ELR (cell line): Measurements from ENCODE around the gene PHIP.
"Not testable (repeated sequence)": the region's sequence is repeated elsewhere in the genome, so short reads cannot be mapped to it uniquely, and the experiment has no call there.

Experiments
- DNase-seq: peaks from one replicate; pipeline ENCODE4 v3.0.0-alpha.2; 2015; ENCODE audit warnings: low read depth

PHIP gene

GRCh38 chr6:79078075-79078969 lies at the start of gene PHIP:
Gene PHIP, minus strand, starts transcription at chr6:79078254. Its CDS starts 186 bp downstream, at chr6:79078068.
- peak; percentile 97 for DNase-seq

- peak; percentile 1 for DNase-seq
These were observed 49.6 kb upstream of the PHIP start for GRCh38 chr6:79127660-79128059.

- no peak for DNase-seq
These were observed 41.2 kb upstream of the PHIP start for GRCh38 chr6:79119217-79119616.

DNA sequence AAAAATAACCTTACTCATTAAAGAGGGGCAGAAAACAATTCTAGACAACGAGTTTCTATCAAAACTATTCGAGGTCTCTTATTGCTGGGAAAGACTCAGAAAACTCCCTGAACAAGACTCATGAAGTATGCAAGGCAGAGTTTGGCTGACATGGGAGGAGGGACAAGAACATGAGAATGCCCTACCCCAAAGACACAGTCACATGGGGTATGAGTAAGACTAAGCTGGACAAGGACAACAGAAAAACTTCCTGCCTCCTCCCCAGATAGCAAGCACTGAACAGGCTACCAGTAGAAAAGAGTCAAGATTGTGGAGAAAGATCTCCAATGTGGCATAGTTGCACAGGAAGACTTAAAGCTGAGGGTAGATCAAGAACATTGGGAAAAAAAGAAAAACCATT lies 39.7 kb upstream of the PHIP start:
- DNase-seq: peak; percentile 6

GRCh38 chr6:79115553-79116182 lies 37.6 kb upstream of the PHIP start:
- DNase-seq: no peak

DNA sequence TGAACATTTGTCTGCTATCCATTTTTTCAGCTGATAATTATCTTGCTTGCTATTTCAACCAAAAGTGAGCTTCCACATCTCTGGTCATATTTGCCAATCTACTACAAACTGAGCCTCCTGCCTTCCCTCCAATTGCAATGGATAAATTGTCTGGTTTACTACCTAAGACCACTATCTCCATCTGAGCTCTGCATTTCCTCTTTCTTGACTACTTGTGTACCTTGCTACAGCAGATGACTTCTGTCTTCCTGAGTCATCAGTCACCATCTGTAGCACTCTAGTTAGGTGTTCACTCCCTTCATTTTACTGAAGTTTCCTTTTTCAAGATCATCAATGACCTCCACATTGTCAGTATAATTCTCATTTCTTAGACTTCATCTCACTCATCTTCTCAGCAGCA lies 33.5 kb upstream of the PHIP start:
- no peak for DNase-seq

GRCh38 chr6:79101164-79101563 lies 23.1 kb upstream of the PHIP start:
- DNase-seq: no peak

DNA sequence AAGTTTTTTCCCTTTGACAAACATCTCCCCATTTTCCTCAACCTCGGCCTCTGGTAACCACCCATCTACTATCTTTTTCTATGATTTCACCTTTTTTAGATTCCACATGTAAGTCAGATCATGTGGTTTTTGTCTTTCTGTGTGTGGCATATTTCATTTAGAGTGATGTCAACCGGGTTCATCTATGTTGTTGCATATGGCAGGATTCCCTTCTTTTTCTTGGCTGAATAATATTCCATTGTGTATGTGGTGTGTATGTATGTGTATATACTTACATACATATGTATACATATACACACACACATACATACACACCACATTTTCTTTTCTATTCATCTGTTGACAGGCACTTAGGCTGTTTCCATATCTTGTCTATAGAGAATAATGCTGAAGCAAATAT lies 22.2 kb upstream of the PHIP start:
- no peak for DNase-seq

GRCh38 chr6:79094938-79095337 lies 16.9 kb upstream of the PHIP start:
- no peak for DNase-seq

- not testable (repeated sequence) for DNase-seq
These were observed 13.7 kb upstream of the PHIP start for GRCh38 chr6:79091801-79092200.

DNA sequence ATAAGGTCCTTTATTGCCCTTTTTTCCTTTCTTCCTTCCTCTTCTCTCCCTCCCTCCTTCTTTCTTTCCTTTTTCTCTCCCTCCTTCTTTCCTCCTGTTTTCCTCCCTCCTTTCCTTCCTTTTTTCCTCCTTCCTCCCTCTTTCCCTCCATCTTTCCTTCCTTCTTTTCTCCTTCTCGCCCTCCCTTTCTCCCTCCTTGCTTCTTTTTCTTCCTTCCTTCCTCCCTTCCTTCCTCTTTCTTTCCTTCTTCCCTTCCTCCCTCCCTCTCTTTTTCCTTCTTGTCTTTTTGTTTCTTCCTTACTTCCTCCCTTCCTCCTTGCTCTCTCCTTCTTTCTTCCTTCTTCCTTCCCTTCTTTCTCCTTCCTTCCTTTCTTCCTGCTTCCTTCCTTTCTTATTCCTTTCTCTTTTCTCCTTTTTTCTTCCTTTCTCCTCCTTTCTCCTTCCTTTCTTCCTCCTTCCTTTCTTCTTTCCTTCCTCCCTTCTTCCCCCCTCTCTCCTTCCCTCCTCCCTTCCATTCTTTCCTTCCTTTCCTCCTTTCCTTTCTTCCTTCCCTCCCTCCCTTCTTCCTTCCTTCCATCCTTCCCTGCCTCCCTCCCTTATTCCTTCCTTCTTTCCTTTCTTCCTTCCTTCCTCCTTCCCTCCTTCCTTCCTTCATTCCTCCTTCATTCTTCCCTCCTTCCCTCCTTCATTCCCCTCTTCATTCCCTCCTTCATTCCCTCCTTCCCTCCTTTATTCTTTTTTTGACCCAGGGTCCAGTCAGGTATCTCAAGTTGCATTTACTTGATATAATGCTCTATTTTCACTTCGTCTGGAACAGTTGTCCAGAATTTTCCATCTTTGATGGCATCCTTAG lies 11.7 kb upstream of the PHIP start:
- no peak for DNase-seq

- DNase-seq: no peak
These were observed 6.6 kb upstream of the PHIP start for GRCh38 chr6:79084693-79085092.

GRCh38 chr6:79082304-79082703 lies 4.2 kb upstream of the PHIP start:
- no peak for DNase-seq

DNA sequence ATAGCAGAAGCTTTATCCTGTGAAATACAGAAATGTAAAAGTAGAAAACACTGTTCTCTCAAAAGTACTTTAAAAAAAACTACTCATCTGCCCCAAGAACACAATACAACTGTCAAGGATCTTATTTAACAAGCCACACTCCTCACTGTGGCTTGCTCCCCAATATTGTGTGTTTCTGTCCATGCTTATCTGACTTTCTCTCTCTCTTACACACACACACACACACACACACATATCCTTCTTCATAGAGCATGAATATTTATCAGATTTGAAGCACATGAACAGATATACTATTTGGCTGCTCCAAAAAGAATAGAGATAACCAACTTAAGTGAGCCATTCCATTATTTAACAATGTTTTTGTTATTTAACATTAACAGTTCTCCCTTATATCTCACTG lies 3.6 kb upstream of the PHIP start:
- no peak for DNase-seq

- peak; percentile 18 for DNase-seq
These were observed 1.5 kb upstream of the PHIP start for GRCh38 chr6:79079561-79080041.

GRCh38 chr6:79077715-79078074 lies 359 bp downstream of the PHIP start:
- DNase-seq: peak; percentile 60

GRCh38 chr6:79076782-79077641 lies 1.0 kb downstream of the PHIP start:
- peak; percentile 96 for DNase-seq

- DNase-seq: peak; percentile 37
These were observed 1.9 kb downstream of the PHIP start for GRCh38 chr6:79076160-79076559.

DNA sequence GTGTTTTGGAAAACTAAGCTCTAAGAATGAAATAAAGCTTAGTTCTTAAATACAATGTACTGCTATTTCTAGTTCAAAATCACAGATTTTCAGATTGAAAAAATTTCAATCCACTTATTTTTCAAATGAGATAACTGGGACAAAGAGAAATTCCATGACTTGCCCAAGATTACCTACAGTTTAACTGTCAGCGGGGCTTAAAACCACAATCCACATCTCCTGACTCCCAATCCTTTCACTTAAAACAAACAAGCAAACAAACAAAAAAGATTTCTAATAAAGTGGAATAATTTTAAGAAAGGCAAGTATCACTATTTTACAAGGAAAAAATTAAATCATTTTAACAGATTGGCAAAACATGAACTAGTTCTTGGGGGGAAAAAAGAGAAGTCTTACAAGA lies 4.2 kb downstream of the PHIP start:
- no peak for DNase-seq

GRCh38 chr6:79072640-79073181 lies 5.3 kb downstream of the PHIP start:
- no peak for DNase-seq

DNA sequence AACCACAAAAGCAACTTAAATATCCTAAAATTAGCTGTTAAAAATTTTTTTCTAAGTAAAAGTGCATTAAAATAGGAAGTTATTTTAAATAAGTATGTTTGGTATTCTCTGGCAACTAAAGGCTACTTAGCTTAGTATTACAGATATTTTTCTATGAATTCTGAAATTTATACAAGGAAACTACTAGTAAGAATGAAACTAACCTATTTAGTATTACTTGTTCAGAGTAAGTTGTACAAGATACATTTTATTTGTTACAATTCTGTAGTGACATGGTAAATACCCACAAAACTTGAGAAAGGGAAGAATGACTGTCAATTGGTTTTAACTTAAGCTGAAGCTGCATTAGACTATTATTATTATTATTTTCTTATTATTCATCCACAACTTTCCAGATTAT lies 6.5 kb downstream of the PHIP start:
- no peak for DNase-seq
